CD14-positive monocyte (primary cell): ENCODE measurements around the gene CDKAL1. TPM values are rescaled to one million over a fixed set of nuclear protein-coding genes. Genes with fewer than 3 reads are reported as not detected.

ENCODE experiments used
- DNase-seq, 3 donors: peaks; one replicate each; pipeline ENCODE4 v3.0.0-alpha.2; 2011 to 2022
- H2AFZ ChIP-seq: 2 replicates; pipeline ENCODE4 v1.6.0; 2012; ENCODE audit warnings: mild to moderate bottlenecking, low read depth, low read length, inconsistent platforms; ENCODE audit not compliant: insufficient read depth, poor library complexity, severe bottlenecking
- H3K27ac ChIP-seq, 2 donors: 1 replicate in 1 of 2; 2 replicates in 1 of 2; pipeline ENCODE4 v1.5.1; 2012 to 2013; ENCODE audit warnings: low read length in 2 of 2, control low read depth in 1 of 2, inconsistent platforms in 1 of 2, low read depth in 1 of 2, mild to moderate bottlenecking in 1 of 2
- H3K27me3 ChIP-seq, 2 donors: one replicate each; pipeline versions ENCODE4 v1.6.0 to v1.6.1; 2011 to 2013; ENCODE audit warnings: low read length in 2 of 2; ENCODE audit not compliant: control insufficient read depth in 2 of 2, insufficient read depth in 2 of 2
- H3K36me3 ChIP-seq, 2 donors: replicated peaks in 1 of 2; 1 replicate in 1 of 2; 2 replicates in 1 of 2; pipeline versions ENCODE4 v1.5.1 to v1.6.1; 2012 to 2013; ENCODE audit warnings: low read length in 2 of 2, control low read depth in 1 of 2, inconsistent platforms in 1 of 2, mild to moderate bottlenecking in 1 of 2; ENCODE audit not compliant: insufficient read depth in 2 of 2, control insufficient read depth in 1 of 2
- H3K4me1 ChIP-seq, 2 donors: 1 replicate in 1 of 2; 2 replicates in 1 of 2; pipeline versions ENCODE4 v1.5.1 to v1.6.1; 2012 to 2013; ENCODE audit warnings: low read length in 2 of 2, control low read depth in 1 of 2, inconsistent platforms in 1 of 2, mild to moderate bottlenecking in 1 of 2, moderate library complexity in 1 of 2; ENCODE audit not compliant: insufficient read depth in 2 of 2, control insufficient read depth in 1 of 2
- H3K4me2 ChIP-seq: replicated peaks from 2 replicates; pipeline ENCODE3; 2012; ENCODE audit warnings: low read length, moderate library complexity, mild to moderate bottlenecking; ENCODE audit not compliant: poor library complexity, severe bottlenecking; ENCODE audit errors: extremely low read depth
- H3K4me3 ChIP-seq, 3 experiments: fragments of 200-600 bp in 1 of 3; sonication (generic) in 1 of 3; replicated peaks in 1 of 3; 1 replicate in 2 of 3; 2 replicates in 1 of 3; pipeline ENCODE4 v1.5.1; 2011 to 2013; ENCODE audit warnings: low read length in 3 of 3, mild to moderate bottlenecking in 3 of 3, control low read depth in 2 of 3, low read depth in 2 of 3, inconsistent platforms in 1 of 3, moderate library complexity in 1 of 3
- H3K79me2 ChIP-seq: 2 replicates; pipeline ENCODE4 v1.6.0; 2012; ENCODE audit warnings: mild to moderate bottlenecking, control low read depth, inconsistent platforms, low read length, moderate library complexity; ENCODE audit not compliant: insufficient read depth
- H3K9ac ChIP-seq: 2 replicates; pipeline ENCODE4 v1.6.0; 2017; ENCODE audit warnings: low read length, mild to moderate bottlenecking; ENCODE audit not compliant: insufficient read depth, poor library complexity, severe bottlenecking
- H3K9me3 ChIP-seq, 2 donors: replicated peaks in 1 of 2; 1 replicate in 1 of 2; 2 replicates in 1 of 2; pipeline versions ENCODE4 v1.5.1 to v1.6.1; 2012 to 2013; ENCODE audit warnings: low read length in 2 of 2, control low read depth in 1 of 2; ENCODE audit not compliant: control insufficient read depth in 1 of 2, insufficient read depth in 1 of 2
- H4K20me1 ChIP-seq: 2 replicates; pipeline ENCODE4 v1.6.0; 2012; ENCODE audit warnings: mild to moderate bottlenecking, low read length, control low read depth, moderate library complexity; ENCODE audit not compliant: insufficient read depth
- H3K27ac Mint-ChIP-seq, 7 donors: one replicate each; pipeline ENCODE4 v1.8.0; 2020; ENCODE audit warnings: mild to moderate bottlenecking in 7 of 7, mixed read lengths in 7 of 7, moderate library complexity in 6 of 7, inconsistent platforms in 2 of 7
- H3K27me3 Mint-ChIP-seq, 3 donors: one replicate each; pipeline ENCODE4 v1.8.0; 2021 to 2022; ENCODE audit warnings: low read depth in 3 of 3, mild to moderate bottlenecking in 3 of 3, mixed read lengths in 3 of 3, moderate library complexity in 3 of 3, inconsistent platforms in 1 of 3
- H3K36me3 Mint-ChIP-seq, 2 donors: one replicate each; pipeline ENCODE4 v1.8.0; 2020; ENCODE audit warnings: mixed read lengths in 2 of 2, inconsistent platforms in 1 of 2, mild to moderate bottlenecking in 1 of 2
- H3K4me1 Mint-ChIP-seq: one replicate; pipeline ENCODE4 v1.8.0; 2020; ENCODE audit warnings: mild to moderate bottlenecking, mixed read lengths
- H3K4me3 Mint-ChIP-seq, 2 donors: one replicate each; pipeline ENCODE4 v1.8.0; 2020; ENCODE audit warnings: mild to moderate bottlenecking in 2 of 2, mixed read lengths in 2 of 2, moderate library complexity in 1 of 2
- H3K9me3 Mint-ChIP-seq, 7 donors: one replicate each; pipeline ENCODE4 v1.8.0; 2020 to 2022; ENCODE audit warnings: mixed read lengths in 7 of 7, mild to moderate bottlenecking in 6 of 7, moderate library complexity in 6 of 7, inconsistent platforms in 2 of 7
- CTCF ChIP-seq: fragments of 200-600 bp; IDR thresholded peaks from one replicate; pipeline ENCODE4 v1.8.0; 2022; ENCODE audit warnings: antibody characterized with exemption, mild to moderate bottlenecking
- WGBS: methylation state at CpG from one replicate; pipeline ENCODE4 v1.1.5; 2013; ENCODE audit warnings: missing lambda C conversion rate; ENCODE audit not compliant: insufficient coverage; 5-methylcytosine and 5-hydroxymethylcytosine counted together
- intact Hi-C, 2 donors: fragments of 100-400 bp; cut with micrococcal nuclease; formaldehyde crosslinking; loops; one replicate each; pipeline versions ENCODE4 v1.15.0 to v1.15.1; 2023
- polyA plus RNA-seq, 3 donors: library from polyadenylated mRNA; depleted of rRNA in 1 of 3; unstranded in 2 of 3; stranded (reverse) in 1 of 3; fragments of 300-500 nt in 2 of 3; fragments of >200 nt in 1 of 3; fragmentation: Illumina TruSeq in 2 of 3; gene quantifications; 1 replicate in 2 of 3; 2 replicates in 1 of 3; pipeline ENCODE4 v1.2.3, GENCODE V29; 2012 to 2021

Gene CDKAL1
- polyA plus RNA-seq, 3 donors: 3.2 to 12.4 (median 8.3) TPM

GRCh38 chr6:20575704-20576451, 41.6 kb downstream of the CDKAL1 start:
- DNase-seq: no peak
- Histone ChIP-seq H3K4me3 (no peak overlapping the region), H3K36me3 (peaks cover 13 to 43% of the 10 kb centered on the region in 2 donors), H3K27ac (no peak overlapping the region), H3K4me1 (peaks cover 2 to 10% of the 10 kb centered on the region in 2 donors), H3K9me3 (no peaks in the 10 kb centered on the region), H3K79me2 (no peaks in the 10 kb centered on the region), H4K20me1 (no peaks in the 10 kb centered on the region), H3K9ac (no peak overlapping the region), H3K27me3 (no peaks in the 10 kb centered on the region), H3K4me2 (no peak overlapping the region), H2AFZ (no peak overlapping the region)
- no peaks in the 10 kb centered on the region for H3K27me3 Mint-ChIP-seq
- no peak for TF ChIP-seq CTCF
- peaks cover 14% of the 10 kb centered on the region for H3K4me1 Mint-ChIP-seq
- H3K27ac Mint-ChIP-seq: no peak overlapping the region
- H3K9me3 Mint-ChIP-seq: no peaks in the 10 kb centered on the region
- H3K36me3 Mint-ChIP-seq: peaks cover 31 to 35% of the 10 kb centered on the region in 2 donors
- no peak overlapping the region for H3K4me3 Mint-ChIP-seq
- WGBS: no CpG with 5 or more reads among the region's 4 CpGs
- intact Hi-C loops: no loop called here

GRCh38 chr6:20577173-20577688, 43.0 kb downstream of the CDKAL1 start:
- Histone ChIP-seq H3K9ac (no peak overlapping the region), H3K9me3 (no peaks in the 10 kb centered on the region), H3K79me2 (no peaks in the 10 kb centered on the region), H3K36me3 (peaks cover 13 to 43% of the 10 kb centered on the region in 2 donors), H2AFZ (no peak overlapping the region), H3K4me3 (no peak overlapping the region), H3K27me3 (no peaks in the 10 kb centered on the region), H3K27ac (no peak overlapping the region), H4K20me1 (no peaks in the 10 kb centered on the region), H3K4me1 (peaks cover 2 to 10% of the 10 kb centered on the region in 2 donors), H3K4me2 (no peak overlapping the region)
- no CpG with 5 or more reads among the region's 3 CpGs for WGBS
- Mint-ChIP-seq H3K27me3 (no peaks in the 10 kb centered on the region), H3K4me1 (peaks cover 10% of the 10 kb centered on the region), H3K9me3 (no peaks in the 10 kb centered on the region), H3K4me3 (no peak overlapping the region), H3K27ac (no peak overlapping the region), H3K36me3 (peaks cover 33 to 37% of the 10 kb centered on the region in 2 donors)
- no peak for TF ChIP-seq CTCF
- intact Hi-C loops: no loop called here
- DNase-seq: no peak
